NB4 (cell line): ENCODE data around the gene SHISA4.

Experiments used
- POLR2A ChIP-seq: IDR thresholded peaks from 2 replicates; pipeline ENCODE4 v1.6.1; 2011; ENCODE audit warnings: mild to moderate bottlenecking; ENCODE audit not compliant: insufficient read length; ENCODE audit errors: extremely low read depth
- TF ChIP-seq, protein P1 (sequence below): IDR thresholded peaks from one replicate; pipeline ENCODE4 v1.5.1; 2012; ENCODE audit warnings: low read depth, low read length

DNA sequence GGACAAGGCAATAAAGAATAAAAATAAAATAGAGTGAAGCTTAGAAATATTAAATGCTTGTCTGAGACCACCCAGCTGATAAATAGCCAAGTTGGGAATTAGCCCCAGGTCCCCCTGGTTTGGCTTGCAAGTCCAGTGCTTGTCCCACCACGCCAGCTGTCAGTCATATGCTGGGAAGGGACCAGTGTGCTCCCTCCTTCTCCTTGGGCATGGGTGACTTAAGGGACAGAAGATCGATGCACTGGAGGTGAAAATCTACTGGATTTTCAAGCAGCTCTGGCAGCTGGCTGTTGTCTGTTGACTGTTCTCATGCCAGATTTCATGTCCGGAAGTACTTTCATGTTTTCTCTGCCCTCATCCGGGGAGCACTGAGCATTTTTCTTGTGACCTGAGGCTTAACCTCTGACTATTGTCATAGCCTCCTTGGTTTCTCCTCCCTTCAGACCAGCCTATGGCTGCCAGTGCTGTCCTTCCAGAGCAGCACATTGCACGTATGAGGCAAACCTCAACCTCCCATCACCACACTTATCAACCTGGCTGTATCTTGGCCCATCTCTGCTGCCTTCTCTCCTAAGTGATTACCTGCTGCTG lies 45.2 kb downstream of the SHISA4 start:
- TF ChIP-seq POLR2A = no peak
- TF ChIP-seq, protein P1, sequence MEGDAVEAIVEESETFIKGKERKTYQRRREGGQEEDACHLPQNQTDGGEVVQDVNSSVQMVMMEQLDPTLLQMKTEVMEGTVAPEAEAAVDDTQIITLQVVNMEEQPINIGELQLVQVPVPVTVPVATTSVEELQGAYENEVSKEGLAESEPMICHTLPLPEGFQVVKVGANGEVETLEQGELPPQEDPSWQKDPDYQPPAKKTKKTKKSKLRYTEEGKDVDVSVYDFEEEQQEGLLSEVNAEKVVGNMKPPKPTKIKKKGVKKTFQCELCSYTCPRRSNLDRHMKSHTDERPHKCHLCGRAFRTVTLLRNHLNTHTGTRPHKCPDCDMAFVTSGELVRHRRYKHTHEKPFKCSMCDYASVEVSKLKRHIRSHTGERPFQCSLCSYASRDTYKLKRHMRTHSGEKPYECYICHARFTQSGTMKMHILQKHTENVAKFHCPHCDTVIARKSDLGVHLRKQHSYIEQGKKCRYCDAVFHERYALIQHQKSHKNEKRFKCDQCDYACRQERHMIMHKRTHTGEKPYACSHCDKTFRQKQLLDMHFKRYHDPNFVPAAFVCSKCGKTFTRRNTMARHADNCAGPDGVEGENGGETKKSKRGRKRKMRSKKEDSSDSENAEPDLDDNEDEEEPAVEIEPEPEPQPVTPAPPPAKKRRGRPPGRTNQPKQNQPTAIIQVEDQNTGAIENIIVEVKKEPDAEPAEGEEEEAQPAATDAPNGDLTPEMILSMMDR = no peak
